ENCODE measurements around the gene SOX6.

The SOX6 gene

DNA sequence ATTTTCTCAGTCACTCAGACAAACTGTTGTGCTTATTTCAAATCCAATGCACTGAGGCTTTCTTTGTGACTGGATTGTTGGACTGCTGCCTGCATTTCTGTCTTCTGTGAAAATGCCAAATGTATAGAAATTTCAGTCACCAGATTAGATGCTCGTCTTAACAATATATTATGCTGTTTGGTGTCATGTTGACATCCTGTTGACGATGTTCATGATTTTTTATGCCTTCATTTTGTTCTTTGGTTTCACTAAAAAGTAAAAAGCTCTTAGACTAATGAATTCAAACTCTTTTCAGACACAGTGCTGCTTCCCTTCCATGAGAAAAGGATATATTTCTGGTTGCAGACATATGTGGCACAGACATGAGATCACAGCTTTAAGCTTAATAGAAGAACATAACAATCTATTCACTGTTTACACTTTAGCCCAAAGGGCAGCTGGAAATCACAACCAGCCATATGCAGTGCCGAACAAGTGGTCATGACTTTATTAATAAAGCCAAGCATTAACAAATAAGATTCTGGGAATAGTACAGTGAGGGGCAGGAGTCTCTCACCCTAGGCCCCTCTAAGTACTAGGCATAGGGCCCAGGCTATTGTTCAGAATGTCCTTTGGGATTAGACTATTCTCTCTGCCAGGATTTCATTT is 9.4 kb upstream of the SOX6 start:
- no peak for DNase-seq

GRCh38 chr11:16364254-16364653 is 7.9 kb upstream of the SOX6 start:
- no peak for DNase-seq

DNA sequence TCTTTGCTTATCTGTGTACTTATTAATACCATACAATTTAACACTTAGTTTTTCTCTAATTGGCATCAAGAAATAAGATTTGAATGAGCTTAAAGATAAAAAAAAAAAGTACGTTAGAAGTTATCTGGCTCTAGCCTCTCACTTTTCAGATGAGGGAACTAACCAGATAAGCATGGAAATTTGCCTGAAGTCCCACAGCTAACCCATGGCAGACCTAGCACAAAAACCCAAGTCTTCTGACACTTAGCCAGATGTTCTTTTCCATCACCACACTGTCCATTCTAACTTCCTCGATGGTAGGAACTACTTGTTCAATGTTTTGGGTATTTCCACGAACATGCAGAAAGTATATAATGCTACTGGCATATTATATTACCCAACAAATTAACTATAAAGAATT is 7.4 kb upstream of the SOX6 start:
- no peak for DNase-seq

DNA sequence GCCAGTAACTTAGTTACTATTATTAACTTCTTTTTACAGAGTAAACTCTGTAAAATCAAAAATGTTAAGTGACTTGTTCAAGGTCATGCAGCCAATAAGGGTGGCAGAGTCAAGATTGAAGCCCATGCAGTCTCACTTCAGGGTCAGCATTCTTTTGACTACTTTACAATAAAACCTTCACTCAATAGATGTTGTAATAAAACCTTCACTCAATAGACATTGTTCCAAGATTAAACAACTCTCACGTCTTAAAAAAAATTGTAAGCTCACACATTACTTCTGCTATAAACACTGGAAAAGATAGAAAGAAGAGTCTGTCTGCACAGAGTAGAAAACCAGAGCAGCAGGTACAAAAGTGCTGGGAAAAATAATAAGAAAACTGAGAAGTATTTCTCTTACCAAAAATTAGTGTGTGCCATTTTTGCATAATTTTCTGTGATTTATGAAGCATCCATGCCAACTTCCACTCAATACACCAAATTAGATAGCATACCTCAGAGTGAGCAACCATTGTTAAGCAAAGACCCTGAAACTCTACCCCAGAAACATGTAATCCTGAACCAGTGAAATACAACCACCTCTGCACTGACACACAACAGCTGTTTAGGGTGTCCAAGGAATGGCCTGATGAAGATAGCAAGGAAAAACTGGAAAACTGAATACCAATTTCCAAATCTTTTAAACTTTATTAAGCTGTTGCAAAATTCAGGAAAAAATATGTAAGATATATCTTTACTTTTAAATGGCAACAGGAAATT is 4.9 kb upstream of the SOX6 start:
- DNase-seq = no peak

GRCh38 chr11:16359369-16359768 is 3.0 kb upstream of the SOX6 start:
- DNase-seq = no peak

- no peak for DNase-seq
Measured at GRCh38 chr11:16358726-16359125, 2.4 kb upstream of the SOX6 start.

DNA sequence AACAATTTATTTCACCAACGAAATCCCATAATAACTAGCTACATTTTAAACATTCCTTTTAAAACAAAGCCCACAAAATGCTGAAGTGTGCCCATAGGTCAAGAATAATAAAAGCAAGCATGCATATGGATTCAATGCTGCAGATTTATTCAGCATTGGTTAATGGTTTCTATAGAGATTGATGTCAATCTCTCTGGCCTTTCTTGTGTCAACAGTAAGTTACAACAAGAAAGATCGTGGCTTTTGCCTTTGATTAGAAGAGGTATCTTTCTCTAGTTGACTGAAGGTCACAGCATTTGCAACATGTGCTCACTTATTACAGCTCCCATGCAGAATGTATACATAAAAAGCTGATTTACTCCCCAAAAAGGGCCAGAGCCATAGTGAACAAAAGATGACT is 1.4 kb upstream of the SOX6 start:
- DNase-seq = no peak

GRCh38 chr11:16356761-16357393 is 531 bp upstream of the SOX6 start:
- peak in 15 of 56 donors; percentile 1 to 50 (median 9) for DNase-seq

- DNase-seq = no peak
Measured at GRCh38 chr11:16352707-16353106, 3.6 kb downstream of the SOX6 start.

DNA sequence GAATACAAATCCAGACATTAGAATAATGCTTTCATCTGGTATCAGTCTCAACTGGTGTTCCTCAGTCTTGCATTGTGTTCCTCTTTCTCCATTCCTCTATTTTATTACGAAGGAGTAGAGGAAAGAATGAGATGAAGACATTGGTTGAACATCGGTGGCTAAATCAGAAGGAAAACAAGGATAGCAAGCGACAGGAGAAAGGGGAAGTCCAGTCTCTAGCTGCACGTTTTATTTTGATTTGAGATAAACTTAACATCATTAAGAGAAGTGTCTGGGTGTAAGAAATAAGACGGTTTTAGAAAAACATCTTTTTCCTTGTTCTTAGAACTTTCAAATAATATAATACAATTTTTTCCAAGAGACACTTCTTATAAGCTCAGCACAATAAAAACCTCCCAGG is 6.2 kb downstream of the SOX6 start:
- no peak for DNase-seq

DNA sequence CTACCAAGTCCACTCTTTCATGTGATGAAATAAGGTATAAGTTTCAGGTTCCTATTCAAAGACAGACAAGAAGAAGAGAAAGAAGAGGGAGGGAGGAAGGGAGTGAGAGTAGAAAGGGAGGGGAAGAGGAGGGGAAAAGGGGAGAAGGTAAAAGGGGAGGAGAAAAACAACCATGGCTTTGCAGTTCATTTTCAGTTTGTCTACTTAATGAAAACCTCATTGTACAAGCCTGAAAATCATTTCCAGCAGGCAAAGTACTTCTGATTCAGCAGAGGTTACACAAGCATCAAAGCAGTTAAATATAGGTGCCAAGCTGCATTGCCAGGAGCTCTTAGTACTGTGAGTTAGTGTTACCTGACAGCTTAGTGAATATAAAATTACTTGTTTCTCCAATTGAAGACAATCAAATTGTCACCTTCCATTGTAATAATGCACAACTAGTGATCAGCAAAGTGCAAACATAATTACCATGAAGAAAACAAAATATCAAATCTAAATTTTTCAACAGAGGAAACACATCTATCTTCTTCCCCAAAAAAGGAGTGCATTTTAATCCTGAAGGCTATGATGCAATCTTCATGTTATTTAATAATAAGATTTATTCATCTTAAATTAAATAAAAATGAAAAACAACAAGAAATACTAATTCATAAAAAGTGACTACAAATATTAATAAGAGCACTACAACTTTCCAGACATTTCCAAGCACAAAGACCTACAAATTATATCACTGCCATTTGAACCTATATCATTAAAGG is 8.2 kb downstream of the SOX6 start:
- no peak for DNase-seq

- no peak for DNase-seq
Measured at GRCh38 chr11:16346975-16347374, 9.4 kb downstream of the SOX6 start.

DNA sequence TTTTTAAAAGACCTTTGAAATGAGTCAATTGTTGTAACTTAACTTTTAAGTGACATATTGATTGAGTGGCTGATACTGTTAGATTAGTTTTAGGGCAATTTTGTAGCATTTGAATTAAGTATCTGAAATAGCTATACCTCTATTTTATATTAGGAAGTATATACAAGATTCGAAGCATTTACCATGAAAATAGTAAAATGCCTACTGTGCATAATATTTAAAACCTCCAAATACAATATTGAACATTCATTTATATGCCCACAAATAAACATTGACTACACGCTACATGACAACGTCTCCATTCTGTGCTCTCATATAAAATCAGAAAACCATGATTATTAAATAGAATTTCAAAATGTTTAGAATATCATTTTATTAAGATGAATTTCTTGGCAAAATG is 14.5 kb downstream of the SOX6 start:
- no peak for DNase-seq

- no peak for DNase-seq
Measured at GRCh38 chr11:16338393-16338792, 18.0 kb downstream of the SOX6 start.

- no peak for DNase-seq
Measured at GRCh38 chr11:16337421-16338213, 18.7 kb downstream of the SOX6 start.

- DNase-seq = no peak
Measured at GRCh38 chr11:16336721-16337120, 19.6 kb downstream of the SOX6 start.

DNA sequence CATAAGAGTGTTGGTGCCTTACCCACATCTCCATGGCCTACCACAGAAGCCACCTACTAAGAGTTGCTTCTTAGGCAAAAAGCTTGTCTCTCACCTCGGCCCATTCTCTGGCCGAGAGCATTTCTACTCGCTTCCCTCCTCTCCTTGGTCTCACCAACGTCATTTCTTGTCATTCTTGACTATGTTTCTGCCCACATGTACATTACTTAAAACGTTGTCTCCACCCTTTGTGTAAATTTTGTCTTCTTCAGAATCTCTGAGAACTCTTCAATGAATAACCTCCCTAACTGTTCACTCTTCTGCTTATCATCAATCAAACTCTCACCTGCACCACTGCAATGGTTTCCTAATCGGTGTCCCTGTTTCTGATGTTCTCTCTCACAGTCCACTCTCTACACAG is 20.1 kb downstream of the SOX6 start:
- no peak for DNase-seq

GRCh38 chr11:16335236-16335962 is 20.9 kb downstream of the SOX6 start:
- no peak for DNase-seq

DNA sequence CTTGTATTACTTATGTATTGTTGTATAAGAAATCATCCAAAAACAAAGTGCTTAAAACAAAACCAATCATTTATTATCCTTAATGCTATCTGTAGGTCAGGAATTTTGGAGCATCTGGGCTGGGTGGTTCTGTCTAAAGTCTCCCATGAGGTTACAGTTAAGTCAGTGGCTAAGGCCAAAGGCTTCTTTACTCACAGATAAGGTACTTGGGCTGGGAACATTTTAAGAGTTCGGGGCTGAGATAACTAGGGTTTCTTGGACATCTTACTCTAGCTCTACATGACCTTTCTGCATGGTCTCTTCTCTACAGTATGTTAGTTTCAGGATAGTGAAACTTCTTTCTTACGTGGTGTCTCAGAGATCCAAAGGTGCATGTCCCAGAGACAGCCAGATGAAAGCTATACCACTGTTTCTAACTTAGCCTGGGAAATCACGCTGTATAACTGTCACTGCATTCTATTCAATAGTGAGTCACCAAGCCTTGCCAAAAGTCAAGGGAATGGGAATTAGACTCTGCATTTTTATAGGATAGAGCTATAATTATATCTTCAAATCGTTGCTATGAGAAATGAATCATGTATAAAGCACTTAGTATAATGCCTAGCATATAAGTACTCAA is 29.6 kb downstream of the SOX6 start:
- DNase-seq = no peak

- no peak for DNase-seq
Measured at GRCh38 chr11:16322190-16322589, 34.2 kb downstream of the SOX6 start.

Measured in nucleus accumbens (tissue), 56 donors.